Esophagus squamous epithelium (tissue), 4 donors: ENCODE data around the gene FEZF1.

Source experiments
- CTCF ChIP-seq, 6 experiments: fragments of 450-650 bp in 4 of 6; fragments of 200-600 bp in 2 of 6; sonication (generic) in 2 of 6; IDR thresholded peaks; one replicate each; pipeline ENCODE4 v1.5.1; 2016 to 2019; ENCODE audit warnings: antibody characterized with exemption in 6 of 6, mild to moderate bottlenecking in 4 of 6, moderate library complexity in 4 of 6
- POLR2A ChIP-seq, 4 donors: fragments of 450-650 bp; IDR thresholded peaks; one replicate each; pipeline ENCODE4 v1.6.1; 2017; ENCODE audit warnings: antibody characterized with exemption in 4 of 4, mild to moderate bottlenecking in 4 of 4, moderate library complexity in 3 of 4

GRCh38 chr7:122337011-122337410, 32.5 kb upstream of the FEZF1 start:
- TF ChIP-seq CTCF (IDR thresholded peaks at IDR 0.05) (no peak), POLR2A (IDR thresholded peaks at IDR 0.05) (no peak)
